HG02973 (cell line): ENCODE results near the gene KLK13.

Experiments
- ATAC-seq: cut with Tn5 transposase; IDR thresholded peaks from one replicate; pipeline ENCODE4 v1.9.1; 2021; ENCODE audit warnings: moderate library complexity; ENCODE audit not compliant: unreplicated experiment

Gene KLK13

DNA sequence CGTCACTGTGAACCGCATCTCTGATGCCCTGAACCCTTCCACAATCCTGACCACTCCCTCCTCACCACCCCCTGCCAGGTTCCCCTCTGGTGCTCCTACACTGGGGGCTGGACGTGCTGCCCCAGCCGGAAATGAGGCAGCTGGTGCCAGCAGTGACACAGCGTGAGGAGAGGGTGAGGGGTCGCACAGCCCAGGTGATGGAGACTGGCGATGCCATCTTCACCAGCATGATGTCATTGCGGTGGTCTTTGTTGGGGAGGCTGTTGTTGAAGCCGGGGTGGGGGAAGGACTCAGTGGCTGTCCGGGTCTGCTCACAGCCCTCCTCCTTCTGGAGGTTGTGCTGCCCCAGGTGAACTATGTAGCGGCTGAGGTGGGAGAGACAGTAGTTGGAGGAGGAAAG lies 40.9 kb downstream of the KLK13 start:
- ATAC-seq = no peak

GRCh38 chr19:51022526-51022925 lies 42.4 kb downstream of the KLK13 start:
- ATAC-seq = no peak

GRCh38 chr19:51020988-51021651 lies 43.8 kb downstream of the KLK13 start:
- no peak for ATAC-seq

DNA sequence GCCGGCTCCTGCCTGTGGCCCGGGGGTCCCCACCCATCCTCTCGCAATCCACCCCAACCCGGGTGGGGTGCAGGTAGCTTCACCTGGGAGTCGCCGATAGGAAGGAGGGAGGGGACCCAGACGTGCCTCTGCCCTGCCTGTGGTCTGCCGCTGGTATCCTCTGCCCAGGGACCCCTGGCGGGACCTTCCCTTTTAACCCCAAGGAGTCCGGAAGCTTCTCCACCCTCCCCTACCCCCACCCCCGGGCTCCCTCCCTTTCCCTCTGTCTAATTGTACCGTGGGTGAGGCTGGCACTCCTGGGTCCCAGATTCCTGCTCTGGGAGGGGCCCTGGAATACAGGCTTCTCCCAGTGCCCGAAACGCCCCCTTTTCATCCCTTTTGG lies 45.4 kb downstream of the KLK13 start, which contains the start of gene KLK10:
TSS of gene KLK10 (minus strand) at position 166 of the 382 bp plus-strand sequence. CDS start 579 bp downstream, outside the sequence.
- no peak for ATAC-seq

- no peak for ATAC-seq
Measured at GRCh38 chr19:51018745-51019543, 45.9 kb downstream of the KLK13 start.

- no peak for ATAC-seq
Measured at GRCh38 chr19:51016798-51017683, 47.9 kb downstream of the KLK13 start.

DNA sequence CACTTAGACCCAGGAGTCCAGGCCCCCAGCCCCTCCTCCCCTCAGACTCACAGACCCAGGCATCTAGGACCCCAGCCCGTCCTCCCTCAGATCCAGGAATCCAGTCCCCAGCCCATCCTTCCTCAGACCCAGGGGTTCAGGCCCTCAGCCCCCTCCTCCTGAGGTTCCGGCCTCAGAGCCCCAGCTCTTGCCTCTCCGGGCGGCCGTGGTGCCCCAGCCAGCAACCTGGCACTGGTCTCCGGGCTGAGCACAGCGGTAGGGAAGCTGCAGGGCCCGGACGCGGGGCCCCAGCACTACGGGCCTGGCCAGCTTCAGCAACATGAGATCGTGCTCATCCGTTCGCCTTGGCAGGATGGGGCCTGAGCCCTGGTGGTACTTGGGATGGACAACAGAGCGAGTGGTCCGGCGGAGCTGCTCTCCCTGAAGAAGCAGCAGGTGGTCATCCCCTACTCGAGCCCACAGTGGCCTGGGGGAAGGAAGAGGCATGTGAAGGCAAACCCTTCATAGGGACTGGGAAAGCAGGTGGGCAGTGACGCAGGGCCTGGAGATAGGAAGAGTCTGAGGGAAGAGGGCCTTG lies 49.1 kb downstream of the KLK13 start:
- ATAC-seq = no peak

- ATAC-seq = no peak
Measured at GRCh38 chr19:51014242-51014641, 50.6 kb downstream of the KLK13 start.

DNA sequence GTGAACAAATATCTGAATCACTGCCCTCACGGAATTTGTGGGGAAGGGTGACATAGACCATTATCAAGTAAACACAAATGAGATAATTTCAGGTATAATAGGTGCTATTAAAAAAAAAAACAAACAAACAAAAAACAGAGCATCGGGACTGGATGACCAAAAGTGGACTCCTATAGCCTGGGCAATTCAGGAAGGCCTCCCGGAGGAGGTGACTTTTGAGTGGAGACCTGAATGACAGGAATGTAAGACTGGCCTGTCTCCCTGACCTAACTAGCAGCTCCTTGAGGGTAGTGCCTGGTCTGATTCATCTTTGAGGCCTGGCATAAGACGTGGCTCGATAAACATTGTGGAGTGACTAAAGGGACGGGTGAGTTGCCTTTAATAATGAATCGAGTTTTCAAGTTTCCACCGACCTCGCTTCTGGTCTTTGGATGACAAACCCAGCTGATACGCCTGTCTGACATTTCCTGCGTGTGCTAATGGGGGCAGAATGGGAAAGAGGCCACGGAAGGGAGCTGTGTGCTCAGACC lies 52.2 kb downstream of the KLK13 start:
- no peak for ATAC-seq

- ATAC-seq = no peak
Measured at GRCh38 chr19:51010066-51010795, 54.7 kb downstream of the KLK13 start.

- no peak for ATAC-seq
Measured at GRCh38 chr19:51009061-51009891, 55.6 kb downstream of the KLK13 start.

GRCh38 chr19:51007488-51007887 lies 57.4 kb downstream of the KLK13 start:
- ATAC-seq = no peak

DNA sequence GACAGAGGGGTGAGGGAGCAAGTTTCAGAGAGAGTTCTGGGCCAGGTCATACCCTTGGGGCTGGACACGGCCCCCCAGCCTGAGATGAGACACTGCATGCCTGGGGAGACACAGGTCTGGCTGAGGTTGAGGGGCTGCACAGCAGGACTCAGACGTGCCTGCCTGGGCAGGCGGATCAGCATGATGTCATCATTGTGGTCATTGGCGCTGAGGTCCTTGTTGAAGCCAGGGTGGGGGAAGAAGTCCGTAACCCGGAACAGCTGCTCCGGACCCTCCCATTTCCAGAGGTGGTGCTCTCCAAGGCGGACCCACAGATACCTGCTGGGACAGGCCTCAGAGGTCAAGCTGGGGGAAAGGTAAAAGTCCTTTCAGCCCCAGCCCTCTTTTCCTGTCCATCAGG lies 58.5 kb downstream of the KLK13 start:
- no peak for ATAC-seq
